Nephron (organoid): ENCODE data around the gene UBTF.

Experiments
- H3K27ac Mint-ChIP-seq, 3 experiments: 2 replicates each; pipeline ENCODE4 v1.8.0; 2020; ENCODE audit warnings: mixed read lengths in 3 of 3, mild to moderate bottlenecking in 2 of 3, moderate library complexity in 1 of 3
- H3K27me3 Mint-ChIP-seq: 2 replicates; pipeline ENCODE4 v1.8.0; 2021; ENCODE audit warnings: low read depth, mild to moderate bottlenecking, moderate library complexity, mixed read lengths
- H3K36me3 Mint-ChIP-seq: 2 replicates; pipeline ENCODE4 v1.8.0; 2020; ENCODE audit warnings: low read depth, mixed read lengths
- H3K4me1 Mint-ChIP-seq: 2 replicates; pipeline ENCODE4 v1.8.0; 2020; ENCODE audit warnings: mixed read lengths
- H3K4me3 Mint-ChIP-seq, 3 experiments: 2 replicates each; pipeline ENCODE4 v1.8.0; 2020; ENCODE audit warnings: mild to moderate bottlenecking in 3 of 3, mixed read lengths in 3 of 3, moderate library complexity in 2 of 3
- H3K9me3 Mint-ChIP-seq: 2 replicates; pipeline ENCODE4 v1.8.0; 2020; ENCODE audit warnings: mixed read lengths
- TF ChIP-seq, protein P1 (sequence below), 3 experiments: fragments of 200-600 bp; sonication (generic); IDR thresholded peaks; one replicate each; pipeline ENCODE4 v1.5.0; 2021; ENCODE audit warnings: antibody characterized with exemption in 3 of 3; ENCODE audit not compliant: unreplicated experiment in 3 of 3

Gene UBTF

DNA sequence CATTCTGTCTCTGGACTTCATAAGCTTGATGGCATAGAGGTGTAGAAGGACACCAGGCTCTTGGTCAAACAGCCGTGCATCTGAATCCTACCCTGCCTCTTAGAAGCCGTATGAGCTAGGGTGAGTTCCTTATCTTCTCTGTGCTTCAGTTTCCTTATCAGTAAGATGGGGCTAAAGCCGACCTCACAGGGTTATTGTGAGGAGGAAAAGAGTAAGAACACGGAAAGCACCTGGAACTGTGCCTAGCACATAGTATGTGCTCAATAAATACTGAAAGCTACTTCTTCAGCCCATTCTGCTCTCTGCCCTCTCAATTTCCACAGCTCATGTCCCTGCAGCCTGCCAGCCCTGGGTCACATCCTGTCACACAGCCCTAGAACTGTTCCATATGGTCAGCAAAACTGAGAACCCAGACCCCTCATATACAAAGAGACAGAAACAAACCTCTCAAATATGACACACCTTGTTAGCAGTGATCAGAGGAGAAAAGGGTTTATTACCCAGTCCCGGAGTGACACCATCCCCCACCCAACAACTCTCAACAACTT lies 17.0 kb upstream of the UBTF start:
- no peak overlapping the region for H3K27ac Mint-ChIP-seq
- no peaks in the 10 kb centered on the region for H3K36me3 Mint-ChIP-seq
- H3K9me3 Mint-ChIP-seq = no peaks in the 10 kb centered on the region
- H3K4me1 Mint-ChIP-seq = peaks cover 7% of the 10 kb centered on the region
- no peaks in the 10 kb centered on the region for H3K27me3 Mint-ChIP-seq
- no peak overlapping the region for H3K4me3 Mint-ChIP-seq
- TF ChIP-seq, protein P1, sequence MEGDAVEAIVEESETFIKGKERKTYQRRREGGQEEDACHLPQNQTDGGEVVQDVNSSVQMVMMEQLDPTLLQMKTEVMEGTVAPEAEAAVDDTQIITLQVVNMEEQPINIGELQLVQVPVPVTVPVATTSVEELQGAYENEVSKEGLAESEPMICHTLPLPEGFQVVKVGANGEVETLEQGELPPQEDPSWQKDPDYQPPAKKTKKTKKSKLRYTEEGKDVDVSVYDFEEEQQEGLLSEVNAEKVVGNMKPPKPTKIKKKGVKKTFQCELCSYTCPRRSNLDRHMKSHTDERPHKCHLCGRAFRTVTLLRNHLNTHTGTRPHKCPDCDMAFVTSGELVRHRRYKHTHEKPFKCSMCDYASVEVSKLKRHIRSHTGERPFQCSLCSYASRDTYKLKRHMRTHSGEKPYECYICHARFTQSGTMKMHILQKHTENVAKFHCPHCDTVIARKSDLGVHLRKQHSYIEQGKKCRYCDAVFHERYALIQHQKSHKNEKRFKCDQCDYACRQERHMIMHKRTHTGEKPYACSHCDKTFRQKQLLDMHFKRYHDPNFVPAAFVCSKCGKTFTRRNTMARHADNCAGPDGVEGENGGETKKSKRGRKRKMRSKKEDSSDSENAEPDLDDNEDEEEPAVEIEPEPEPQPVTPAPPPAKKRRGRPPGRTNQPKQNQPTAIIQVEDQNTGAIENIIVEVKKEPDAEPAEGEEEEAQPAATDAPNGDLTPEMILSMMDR (IDR thresholded peaks at IDR 0.05; ENCODE audit: unreplicated experiment in 3 of 3) = no peak

DNA sequence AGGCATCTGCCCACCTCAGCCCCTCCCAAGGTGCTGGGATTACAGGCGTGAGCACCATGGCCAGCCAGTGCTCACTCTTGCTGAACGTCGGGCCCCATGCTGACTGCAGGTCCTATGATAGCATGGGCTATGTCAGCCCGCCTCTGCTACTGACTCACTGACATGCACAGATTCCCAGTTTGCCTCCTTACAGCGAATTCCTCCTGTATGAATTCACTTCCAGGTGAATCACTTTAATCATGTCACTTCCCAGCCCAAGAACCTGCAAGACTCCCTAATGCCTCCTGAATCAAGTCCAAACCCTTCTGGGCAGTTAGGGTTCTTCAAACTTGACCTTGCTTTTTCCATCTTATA lies 16.1 kb upstream of the UBTF start:
- TF ChIP-seq, protein P1 (IDR thresholded peaks at IDR 0.05; ENCODE audit: unreplicated experiment in 3 of 3) = no peak
- Mint-ChIP-seq H3K27me3 (no peaks in the 10 kb centered on the region), H3K36me3 (no peaks in the 10 kb centered on the region), H3K4me3 (no peak overlapping the region), H3K27ac (peak overlapping the region in 1 of 3 experiments; percentile 11), H3K4me1 (peaks cover 7% of the 10 kb centered on the region), H3K9me3 (no peaks in the 10 kb centered on the region)

DNA sequence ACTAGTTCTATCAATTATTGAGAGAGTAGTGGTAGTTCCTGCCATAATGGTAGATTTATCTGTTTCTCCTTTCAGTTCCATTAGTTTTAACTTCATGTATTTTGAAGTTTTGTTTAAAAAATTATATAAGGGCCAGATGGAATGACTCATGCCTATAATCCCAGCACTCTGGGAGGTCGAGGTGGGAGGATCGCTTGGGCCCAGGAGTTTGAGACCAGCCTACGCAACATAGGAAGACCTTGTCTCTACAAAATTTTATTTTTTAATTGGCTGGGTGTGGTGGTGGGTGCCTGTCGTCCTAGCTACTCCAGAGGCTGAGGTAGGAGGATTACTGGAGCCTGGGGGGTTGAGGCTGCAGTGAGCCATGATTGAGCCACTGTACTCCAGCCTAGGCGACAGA lies 14.1 kb upstream of the UBTF start:
- Mint-ChIP-seq H3K27me3 (no peaks in the 10 kb centered on the region), H3K36me3 (no peaks in the 10 kb centered on the region), H3K4me1 (peaks cover 7% of the 10 kb centered on the region), H3K9me3 (no peaks in the 10 kb centered on the region), H3K4me3 (no peak overlapping the region), H3K27ac (no peak overlapping the region)
- TF ChIP-seq, protein P1 (IDR thresholded peaks at IDR 0.05; ENCODE audit: unreplicated experiment in 3 of 3) = no peak

- TF ChIP-seq, protein P1 (IDR thresholded peaks at IDR 0.05; ENCODE audit: unreplicated experiment in 3 of 3) = no peak
- peaks cover 7% of the 10 kb centered on the region for H3K4me1 Mint-ChIP-seq
Measured at GRCh38 chr17:44232061-44232460, 12.6 kb upstream of the UBTF start.

GRCh38 chr17:44230140-44230539 lies 10.7 kb upstream of the UBTF start:
- H3K4me1 Mint-ChIP-seq = peaks cover 4% of the 10 kb centered on the region
- H3K36me3 Mint-ChIP-seq = no peaks in the 10 kb centered on the region
- H3K27me3 Mint-ChIP-seq = no peaks in the 10 kb centered on the region
- TF ChIP-seq, protein P1 (IDR thresholded peaks at IDR 0.05; ENCODE audit: unreplicated experiment in 3 of 3) = no peak
- H3K4me3 Mint-ChIP-seq = no peak overlapping the region
- no peaks in the 10 kb centered on the region for H3K9me3 Mint-ChIP-seq
- H3K27ac Mint-ChIP-seq = peak overlapping the region in 2 of 3 experiments; percentile 40 to 45

More at GRCh38 chr17:44232061-44232460, 12.6 kb upstream of the UBTF start:
- no peaks in the 10 kb centered on the region for H3K9me3 Mint-ChIP-seq
- H3K36me3 Mint-ChIP-seq = no peaks in the 10 kb centered on the region
- H3K27ac Mint-ChIP-seq = no peak overlapping the region
- no peak overlapping the region for H3K4me3 Mint-ChIP-seq
- H3K27me3 Mint-ChIP-seq = no peaks in the 10 kb centered on the region

DNA sequence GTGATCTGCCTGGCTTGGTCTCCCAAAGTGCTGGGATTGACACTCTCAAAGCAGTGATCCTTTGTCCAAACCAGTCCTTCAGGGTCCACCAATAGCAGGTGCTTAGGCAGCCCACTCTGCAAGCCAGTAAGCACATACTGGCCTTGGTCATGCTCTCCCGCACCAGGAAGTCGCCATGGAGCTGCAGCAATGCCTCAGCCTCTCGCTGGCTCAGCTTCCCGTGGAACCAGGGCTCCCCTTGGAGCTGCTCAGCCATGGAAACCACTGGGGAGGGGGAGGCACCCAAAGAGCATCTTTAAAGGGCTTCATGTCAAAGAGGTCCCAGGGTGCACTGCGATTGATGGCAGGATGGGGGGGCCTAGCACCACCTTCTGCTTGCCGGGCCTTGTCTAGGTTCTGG lies 9.6 kb upstream of the UBTF start:
- H3K27ac Mint-ChIP-seq = no peak overlapping the region
- no peaks in the 10 kb centered on the region for H3K9me3 Mint-ChIP-seq
- TF ChIP-seq, protein P1 (IDR thresholded peaks at IDR 0.05; ENCODE audit: unreplicated experiment in 3 of 3) = no peak
- no peaks in the 10 kb centered on the region for H3K4me1 Mint-ChIP-seq
- H3K36me3 Mint-ChIP-seq = no peaks in the 10 kb centered on the region
- no peaks in the 10 kb centered on the region for H3K27me3 Mint-ChIP-seq
- H3K4me3 Mint-ChIP-seq = no peak overlapping the region
